GM10266 (cell line): ENCODE results near the gene ITGB4.
"Not testable (repeated sequence)": the region's sequence is repeated elsewhere in the genome, so short reads cannot be mapped to it uniquely, and the experiment has no call there.

ENCODE experiments used
- DNase-seq: peaks from one replicate; pipeline ENCODE4 v3.0.0; 2012; ENCODE audit errors: extremely low spot score
- TF ChIP-seq, protein P1 (sequence below): IDR thresholded peaks from 2 replicates; pipeline ENCODE4 v1.5.1; 2012; ENCODE audit warnings: mild to moderate bottlenecking, low read depth; ENCODE audit not compliant: control insufficient read depth, insufficient read depth; ENCODE audit errors: missing control alignments

Gene ITGB4

DNA sequence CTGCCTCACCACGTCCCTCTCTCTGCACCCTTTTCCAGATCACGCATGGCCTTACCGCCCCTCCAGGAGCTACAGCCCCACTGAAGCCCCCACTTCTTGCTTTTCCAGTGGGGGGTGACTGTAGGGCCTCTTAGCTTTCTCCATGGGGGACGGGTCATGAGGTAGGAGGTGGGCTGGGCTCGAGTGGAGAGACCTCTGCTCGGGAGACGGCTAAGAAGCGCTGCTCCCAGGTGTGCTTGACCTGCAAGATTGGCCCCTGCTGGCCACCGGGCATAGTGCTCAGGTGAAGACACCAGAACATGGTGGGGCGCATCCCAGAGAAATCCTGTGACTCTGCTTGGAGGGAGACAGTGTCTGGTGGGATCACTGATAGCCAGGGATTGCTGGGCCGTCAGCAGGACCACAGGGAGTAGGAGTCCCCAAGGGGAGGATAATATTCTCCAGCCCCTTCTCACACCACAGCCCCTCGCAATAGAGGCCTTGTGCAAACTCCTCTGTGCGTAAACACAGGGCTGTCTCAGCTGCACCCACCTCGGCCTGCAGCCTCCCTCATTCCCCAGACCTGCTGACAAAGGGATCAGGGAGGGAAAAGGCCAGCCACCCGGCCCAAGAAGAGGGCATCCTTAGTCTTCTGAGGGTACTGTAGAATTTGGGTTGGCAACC is 52.7 kb downstream of the ITGB4 start:
- TF ChIP-seq, protein P1, sequence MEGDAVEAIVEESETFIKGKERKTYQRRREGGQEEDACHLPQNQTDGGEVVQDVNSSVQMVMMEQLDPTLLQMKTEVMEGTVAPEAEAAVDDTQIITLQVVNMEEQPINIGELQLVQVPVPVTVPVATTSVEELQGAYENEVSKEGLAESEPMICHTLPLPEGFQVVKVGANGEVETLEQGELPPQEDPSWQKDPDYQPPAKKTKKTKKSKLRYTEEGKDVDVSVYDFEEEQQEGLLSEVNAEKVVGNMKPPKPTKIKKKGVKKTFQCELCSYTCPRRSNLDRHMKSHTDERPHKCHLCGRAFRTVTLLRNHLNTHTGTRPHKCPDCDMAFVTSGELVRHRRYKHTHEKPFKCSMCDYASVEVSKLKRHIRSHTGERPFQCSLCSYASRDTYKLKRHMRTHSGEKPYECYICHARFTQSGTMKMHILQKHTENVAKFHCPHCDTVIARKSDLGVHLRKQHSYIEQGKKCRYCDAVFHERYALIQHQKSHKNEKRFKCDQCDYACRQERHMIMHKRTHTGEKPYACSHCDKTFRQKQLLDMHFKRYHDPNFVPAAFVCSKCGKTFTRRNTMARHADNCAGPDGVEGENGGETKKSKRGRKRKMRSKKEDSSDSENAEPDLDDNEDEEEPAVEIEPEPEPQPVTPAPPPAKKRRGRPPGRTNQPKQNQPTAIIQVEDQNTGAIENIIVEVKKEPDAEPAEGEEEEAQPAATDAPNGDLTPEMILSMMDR: no peak
- DNase-seq: no peak

DNA sequence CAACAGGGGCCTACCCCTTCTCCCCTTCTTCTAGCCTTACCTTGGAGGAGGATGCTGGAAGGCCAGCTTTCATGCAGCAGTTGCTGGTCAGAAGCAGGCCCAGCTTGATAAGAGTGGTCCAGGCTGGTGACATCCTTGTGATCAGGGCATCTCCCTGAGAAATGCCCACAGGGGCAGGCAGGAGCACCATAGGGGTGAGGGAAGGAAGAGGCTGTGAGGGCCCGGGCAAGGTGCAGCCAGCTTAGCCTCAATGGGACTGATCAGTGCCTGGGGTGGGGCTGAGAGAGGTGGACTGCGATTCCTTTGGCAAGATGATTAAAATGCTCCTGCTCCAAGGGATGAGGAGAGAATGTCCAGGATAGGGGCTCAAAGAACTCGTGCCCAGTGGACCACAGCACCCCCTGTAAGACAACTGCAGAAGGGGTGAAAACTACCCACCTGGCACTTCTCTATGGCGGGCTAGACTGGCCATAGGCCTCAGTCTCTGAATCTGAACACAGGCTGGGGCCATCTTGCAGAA is 53.3 kb downstream of the ITGB4 start:
- TF ChIP-seq, protein P1: no peak
- no peak for DNase-seq

DNA sequence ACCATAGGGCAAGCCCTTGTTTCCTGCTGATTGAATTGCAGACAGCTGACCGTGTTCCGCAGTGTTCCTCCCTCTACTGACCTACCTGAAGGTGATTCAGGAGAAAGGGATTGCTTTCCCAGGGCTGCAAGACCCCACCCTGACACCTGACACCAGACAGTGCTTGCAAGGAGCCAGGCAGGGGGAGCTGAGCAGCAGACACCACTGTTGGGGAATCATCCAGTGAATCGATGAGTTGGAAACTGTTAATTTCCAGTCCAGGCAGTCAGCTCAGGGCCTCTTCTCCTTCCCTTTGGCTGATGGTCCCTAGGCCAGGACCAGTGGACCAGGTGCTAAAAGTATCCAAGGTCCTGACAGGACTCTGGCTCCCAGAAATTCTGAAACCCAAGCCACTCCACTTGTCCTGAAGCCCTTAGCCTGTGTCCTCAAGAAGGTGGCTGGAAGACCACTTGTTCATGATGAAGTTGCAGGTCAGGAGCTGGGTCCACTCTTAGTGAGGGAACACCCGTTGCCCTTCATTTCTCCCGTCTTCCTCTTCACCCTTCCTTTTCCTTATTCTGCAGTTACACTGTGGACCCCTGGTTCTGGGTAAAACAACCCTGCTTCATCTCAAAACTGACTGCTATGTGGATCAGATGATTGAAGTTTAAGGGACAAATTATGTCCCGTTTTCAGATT is 53.9 kb downstream of the ITGB4 start:
- no peak for DNase-seq
- TF ChIP-seq, protein P1: no peak

DNA sequence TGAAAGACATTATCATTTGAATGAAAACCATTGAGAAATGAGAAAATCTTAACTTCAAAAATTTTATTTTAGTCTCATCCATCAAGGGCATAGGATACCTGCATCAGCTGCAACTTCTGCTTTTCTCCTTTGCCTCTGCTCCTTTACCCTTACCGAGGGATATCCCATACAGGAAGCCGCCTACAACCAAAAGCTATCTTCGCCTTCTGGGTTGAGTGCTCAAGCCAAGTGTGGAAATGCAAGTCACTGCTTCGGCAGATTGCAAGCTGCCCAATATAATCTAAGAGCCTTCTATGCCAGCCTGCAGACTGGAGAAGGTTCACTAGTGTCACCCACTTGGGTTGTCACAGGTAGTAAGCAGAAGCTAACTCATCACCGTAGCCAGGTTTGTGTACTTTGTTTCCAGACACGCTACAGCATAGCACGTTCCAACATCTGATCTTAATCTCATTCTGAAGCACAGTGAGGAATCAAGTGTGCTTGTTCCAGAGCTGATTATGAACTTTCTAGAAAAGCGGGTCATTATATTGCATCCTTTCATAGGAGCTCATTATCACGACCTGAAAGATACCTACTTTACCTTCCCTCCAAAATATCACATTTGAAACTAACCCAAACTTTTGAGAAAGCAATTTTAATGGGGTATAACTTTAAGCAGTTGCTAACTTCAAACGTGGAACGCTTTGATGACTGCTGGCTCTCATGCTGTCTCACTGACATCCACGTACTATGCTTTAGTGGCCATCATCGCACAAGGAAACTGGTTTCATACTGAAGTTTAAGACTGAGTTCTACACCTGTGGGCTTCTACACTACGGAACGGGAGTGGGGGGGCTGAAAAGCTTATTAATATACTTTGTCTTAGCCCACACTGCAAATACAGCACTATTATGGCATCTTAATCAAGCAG is 55.4 kb downstream of the ITGB4 start:
- DNase-seq: no peak
- TF ChIP-seq, protein P1: no peak

DNA sequence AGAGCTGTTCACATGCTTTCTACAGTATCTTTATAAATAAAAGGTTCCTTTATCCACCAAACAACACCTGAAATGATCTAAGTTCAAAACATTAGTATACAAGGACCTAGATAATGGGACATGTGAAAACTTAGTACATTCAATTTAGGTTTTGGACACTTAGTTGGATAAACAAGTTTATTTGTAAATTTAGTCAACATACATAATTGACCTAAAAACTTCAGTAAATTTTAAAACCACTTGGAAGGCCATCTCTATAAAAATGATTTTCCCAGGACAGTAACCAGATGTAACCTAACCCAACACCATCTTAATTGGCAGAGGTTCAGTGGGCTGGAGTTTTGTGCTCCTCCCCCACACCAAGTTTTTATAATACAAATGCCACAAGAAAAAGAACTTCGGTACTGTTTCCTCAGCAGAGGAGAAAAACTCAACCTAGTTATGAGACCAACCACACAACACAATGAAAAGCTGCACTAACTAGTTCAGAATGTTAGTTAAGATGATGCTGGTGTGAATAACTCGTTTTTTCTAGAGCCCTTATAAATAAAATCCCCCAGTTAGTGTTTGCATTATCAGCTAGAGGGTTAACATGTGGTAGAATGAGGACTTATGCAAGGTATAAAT is 56.1 kb downstream of the ITGB4 start:
- DNase-seq: no peak
- TF ChIP-seq, protein P1: no peak

DNA sequence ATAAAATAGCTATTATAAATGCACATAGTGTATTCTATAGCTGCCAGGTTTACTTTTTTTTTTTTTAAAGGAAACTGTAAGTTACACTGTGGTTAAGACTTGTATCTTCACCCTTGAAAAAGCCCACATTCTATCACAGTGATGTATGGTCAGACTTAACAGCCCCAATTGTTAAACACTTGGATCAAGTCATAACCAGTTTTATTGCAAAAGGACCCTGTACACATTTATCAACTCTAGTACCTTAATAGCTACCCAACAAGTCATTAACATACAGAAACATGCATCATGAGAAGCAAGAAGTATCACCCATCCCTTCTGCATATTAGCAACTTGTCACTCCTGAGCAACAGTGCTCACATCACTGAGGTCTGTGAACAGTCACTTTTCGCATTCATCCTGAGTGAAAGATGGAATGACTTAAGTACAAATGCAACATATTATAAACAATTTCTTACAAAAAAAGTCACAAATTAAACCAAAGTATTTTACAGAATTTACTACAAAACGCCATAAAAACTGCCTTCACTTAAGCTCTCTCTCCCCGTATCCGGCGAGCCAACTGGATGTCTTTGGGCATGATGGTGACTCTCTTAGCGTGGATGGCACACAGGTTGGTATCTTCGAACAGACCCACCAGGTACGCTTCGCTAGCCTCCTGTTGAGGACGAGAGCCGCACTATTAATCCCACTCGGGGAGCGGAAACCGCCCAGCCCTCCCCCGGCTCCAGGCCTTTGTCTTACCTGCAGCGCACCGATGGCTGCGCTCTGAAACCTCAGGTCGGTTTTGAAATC is 57.0 kb downstream of the ITGB4 start:
- not testable (repeated sequence) for DNase-seq
